ENCODE results near the gene ARID2.
A peak's percentile ranks its signal among the peaks of the same experiment; 100 is the strongest.

Gene ARID2

GRCh38 chr12:45743247-45743646 is 13.7 kb downstream of the ARID2 start:
- H3K4ac ChIP-seq (ENCODE audit: low read depth in 1 of 2, low read length in 2 of 2) = no peak overlapping the region
- no peak overlapping the region for H2BK5ac ChIP-seq (ENCODE audit: low read depth, low read length, poor library complexity, severe bottlenecking)
- no peak overlapping the region for H3K4me3 ChIP-seq (ENCODE audit: insufficient read depth in 1 of 2, low read depth in 1 of 2, low read length in 2 of 2)
- H4K91ac ChIP-seq (ENCODE audit: low read length) = no peak overlapping the region
- H3K4me2 ChIP-seq (ENCODE audit: low read length, poor library complexity, severe bottlenecking) = no peak overlapping the region
- H3K27me3 ChIP-seq (ENCODE audit: control insufficient read depth in 1 of 2, insufficient read depth in 1 of 2, low read length in 2 of 2) = no peaks in the 10 kb centered on the region
- no peak overlapping the region for H2AFZ ChIP-seq (ENCODE audit: low read depth, low read length)
- H2BK120ac ChIP-seq (ENCODE audit: low read depth, low read length) = no peak overlapping the region
- DNase-seq = no peak
- H2AK5ac ChIP-seq (ENCODE audit: low read length, severe bottlenecking) = no peak overlapping the region
- no peak overlapping the region for H4K8ac ChIP-seq (ENCODE audit: low read length)
- WGBS = 94% methylated on average over 2 of the region's 2 CpGs
- H3K9ac ChIP-seq (ENCODE audit: low read length) = no peak overlapping the region
- no peak overlapping the region for H2BK12ac ChIP-seq (ENCODE audit: low read length in 2 of 2)
- H3K36me3 ChIP-seq (ENCODE audit: control insufficient read depth in 1 of 2, insufficient read depth in 2 of 2, low read depth in 1 of 2, low read length in 2 of 2) = peaks cover 11 to 23% of the 10 kb centered on the region in 2 experiments
- no peak overlapping the region for H3K18ac ChIP-seq (ENCODE audit: low read depth in 1 of 2, low read length in 2 of 2)
- H3K79me1 ChIP-seq (replicated peaks; ENCODE audit: low read length, poor library complexity, severe bottlenecking) = peaks cover 19% of the 10 kb centered on the region
- H3K23ac ChIP-seq (ENCODE audit: low read length in 2 of 2) = no peak overlapping the region
- H3K14ac ChIP-seq (ENCODE audit: low read length in 2 of 2) = no peak overlapping the region
- H3K4me1 ChIP-seq (ENCODE audit: control insufficient read depth, insufficient read depth, low read depth, low read length) = peaks cover 3% of the 10 kb centered on the region
- H3K9me3 ChIP-seq (ENCODE audit: control insufficient read depth, low read length) = peaks cover 23% of the 10 kb centered on the region
- H2BK15ac ChIP-seq (ENCODE audit: low read depth, poor library complexity, severe bottlenecking) = no peak overlapping the region
- no peak overlapping the region for H3K27ac ChIP-seq (ENCODE audit: low read length, poor library complexity, severe bottlenecking)

- H2BK5ac ChIP-seq (ENCODE audit: low read depth, low read length, poor library complexity, severe bottlenecking) = no peak overlapping the region
Measured at GRCh38 chr12:45745861-45746277, 16.4 kb downstream of the ARID2 start.

GRCh38 chr12:45756666-45757065 is 27.2 kb downstream of the ARID2 start:
- Histone ChIP-seq H3K4ac (ENCODE audit: low read depth in 1 of 2, low read length in 2 of 2) (no peak overlapping the region), H3K14ac (ENCODE audit: low read length in 2 of 2) (no peak overlapping the region), H3K27ac (ENCODE audit: low read length, poor library complexity, severe bottlenecking) (no peak overlapping the region), H3K27me3 (ENCODE audit: control insufficient read depth in 1 of 2, insufficient read depth in 1 of 2, low read length in 2 of 2) (no peaks in the 10 kb centered on the region), H3K18ac (ENCODE audit: low read depth in 1 of 2, low read length in 2 of 2) (peak overlapping the region in 1 of 2 experiments; percentile 43), H2BK120ac (ENCODE audit: low read depth, low read length) (no peak overlapping the region), H2BK5ac (ENCODE audit: low read depth, low read length, poor library complexity, severe bottlenecking) (no peak overlapping the region), H4K8ac (ENCODE audit: low read length) (no peak overlapping the region), H2BK12ac (ENCODE audit: low read length in 2 of 2) (no peak overlapping the region), H3K4me1 (ENCODE audit: control insufficient read depth, insufficient read depth, low read depth, low read length) (no peaks in the 10 kb centered on the region), H2AK5ac (ENCODE audit: low read length, severe bottlenecking) (no peak overlapping the region), H3K4me3 (ENCODE audit: insufficient read depth in 1 of 2, low read depth in 1 of 2, low read length in 2 of 2) (no peak overlapping the region), H3K79me1 (replicated peaks; ENCODE audit: low read length, poor library complexity, severe bottlenecking) (peaks cover 24% of the 10 kb centered on the region), H4K91ac (ENCODE audit: low read length) (no peak overlapping the region), H3K23ac (ENCODE audit: low read length in 2 of 2) (no peak overlapping the region), H3K9me3 (ENCODE audit: control insufficient read depth, low read length) (no peaks in the 10 kb centered on the region), H3K9ac (ENCODE audit: low read length) (no peak overlapping the region), H3K36me3 (ENCODE audit: control insufficient read depth in 1 of 2, insufficient read depth in 2 of 2, low read depth in 1 of 2, low read length in 2 of 2) (peaks cover 0 to 6% of the 10 kb centered on the region in 2 experiments), H2BK15ac (ENCODE audit: low read depth, poor library complexity, severe bottlenecking) (no peak overlapping the region), H3K4me2 (ENCODE audit: low read length, poor library complexity, severe bottlenecking) (no peak overlapping the region), H2AFZ (ENCODE audit: low read depth, low read length) (no peak overlapping the region)
- 72% methylated on average over 3 of the region's 3 CpGs for WGBS
- peak; percentile 44 for DNase-seq

More at GRCh38 chr12:45745861-45746277, 16.4 kb downstream of the ARID2 start:
- H3K36me3 ChIP-seq (ENCODE audit: control insufficient read depth in 1 of 2, insufficient read depth in 2 of 2, low read depth in 1 of 2, low read length in 2 of 2) = peaks cover 11 to 16% of the 10 kb centered on the region in 2 experiments
- H3K4me1 ChIP-seq (ENCODE audit: control insufficient read depth, insufficient read depth, low read depth, low read length) = peaks cover 3% of the 10 kb centered on the region
- H3K23ac ChIP-seq (ENCODE audit: low read length in 2 of 2) = no peak overlapping the region
- no peak overlapping the region for H2BK120ac ChIP-seq (ENCODE audit: low read depth, low read length)
- no peak overlapping the region for H4K8ac ChIP-seq (ENCODE audit: low read length)
- no peak overlapping the region for H3K4ac ChIP-seq (ENCODE audit: low read depth in 1 of 2, low read length in 2 of 2)
- H3K27me3 ChIP-seq (ENCODE audit: control insufficient read depth in 1 of 2, insufficient read depth in 1 of 2, low read length in 2 of 2) = no peaks in the 10 kb centered on the region
- H2BK12ac ChIP-seq (ENCODE audit: low read length in 2 of 2) = no peak overlapping the region
- H2BK15ac ChIP-seq (ENCODE audit: low read depth, poor library complexity, severe bottlenecking) = no peak overlapping the region
- H3K79me1 ChIP-seq (replicated peaks; ENCODE audit: low read length, poor library complexity, severe bottlenecking) = peaks cover 22% of the 10 kb centered on the region
- H2AFZ ChIP-seq (ENCODE audit: low read depth, low read length) = no peak overlapping the region
- H3K18ac ChIP-seq (ENCODE audit: low read depth in 1 of 2, low read length in 2 of 2) = peak overlapping the region in 1 of 2 experiments; percentile 12
- H3K9me3 ChIP-seq (ENCODE audit: control insufficient read depth, low read length) = peaks cover 22% of the 10 kb centered on the region
- DNase-seq = peak; percentile 43
- no CpG with 5 or more reads among the region's 1 CpG for WGBS
- no peak overlapping the region for H3K9ac ChIP-seq (ENCODE audit: low read length)
- H3K14ac ChIP-seq (ENCODE audit: low read length in 2 of 2) = no peak overlapping the region
- H3K4me2 ChIP-seq (ENCODE audit: low read length, poor library complexity, severe bottlenecking) = no peak overlapping the region
- no peak overlapping the region for H3K27ac ChIP-seq (ENCODE audit: low read length, poor library complexity, severe bottlenecking)
- H3K4me3 ChIP-seq (ENCODE audit: insufficient read depth in 1 of 2, low read depth in 1 of 2, low read length in 2 of 2) = no peak overlapping the region
- no peak overlapping the region for H4K91ac ChIP-seq (ENCODE audit: low read length)
- H2AK5ac ChIP-seq (ENCODE audit: low read length, severe bottlenecking) = no peak overlapping the region

GRCh38 chr12:45757172-45757571 is 27.7 kb downstream of the ARID2 start:
- peak overlapping the region; percentile 28 for H3K4me2 ChIP-seq (ENCODE audit: low read length, poor library complexity, severe bottlenecking)
- no peak overlapping the region for H2BK5ac ChIP-seq (ENCODE audit: low read depth, low read length, poor library complexity, severe bottlenecking)
- peak; percentile 16 for DNase-seq
- H3K18ac ChIP-seq (ENCODE audit: low read depth in 1 of 2, low read length in 2 of 2) = no peak overlapping the region
- H2BK120ac ChIP-seq (ENCODE audit: low read depth, low read length) = no peak overlapping the region
- no peak overlapping the region for H2BK15ac ChIP-seq (ENCODE audit: low read depth, poor library complexity, severe bottlenecking)
- no peak overlapping the region for H4K8ac ChIP-seq (ENCODE audit: low read length)
- H3K27me3 ChIP-seq (ENCODE audit: control insufficient read depth in 1 of 2, insufficient read depth in 1 of 2, low read length in 2 of 2) = no peaks in the 10 kb centered on the region
- H2BK12ac ChIP-seq (ENCODE audit: low read length in 2 of 2) = no peak overlapping the region
- H2AFZ ChIP-seq (ENCODE audit: low read depth, low read length) = no peak overlapping the region
- peaks cover 24% of the 10 kb centered on the region for H3K79me1 ChIP-seq (replicated peaks; ENCODE audit: low read length, poor library complexity, severe bottlenecking)
- H3K36me3 ChIP-seq (ENCODE audit: control insufficient read depth in 1 of 2, insufficient read depth in 2 of 2, low read depth in 1 of 2, low read length in 2 of 2) = peaks cover 0 to 6% of the 10 kb centered on the region in 2 experiments
- H3K4me1 ChIP-seq (ENCODE audit: control insufficient read depth, insufficient read depth, low read depth, low read length) = no peaks in the 10 kb centered on the region
- H3K9ac ChIP-seq (ENCODE audit: low read length) = no peak overlapping the region
- H4K91ac ChIP-seq (ENCODE audit: low read length) = no peak overlapping the region
- 86% methylated on average over 3 of the region's 3 CpGs for WGBS
- no peak overlapping the region for H3K4me3 ChIP-seq (ENCODE audit: insufficient read depth in 1 of 2, low read depth in 1 of 2, low read length in 2 of 2)
- H3K14ac ChIP-seq (ENCODE audit: low read length in 2 of 2) = no peak overlapping the region
- no peak overlapping the region for H2AK5ac ChIP-seq (ENCODE audit: low read length, severe bottlenecking)
- no peak overlapping the region for H3K27ac ChIP-seq (ENCODE audit: low read length, poor library complexity, severe bottlenecking)
- no peak overlapping the region for H3K4ac ChIP-seq (ENCODE audit: low read depth in 1 of 2, low read length in 2 of 2)
- no peak overlapping the region for H3K23ac ChIP-seq (ENCODE audit: low read length in 2 of 2)
- H3K9me3 ChIP-seq (ENCODE audit: control insufficient read depth, low read length) = no peaks in the 10 kb centered on the region

Measured in mesenchymal stem cell (in vitro differentiated cells and primary cell).